WTC11 (cell line): ENCODE results near the gene COLEC12. TPM values are rescaled to one million over a fixed set of nuclear protein-coding genes. Genes with fewer than 3 reads are reported as not detected.

Experiments used
- ATAC-seq: fragments of 200-7000 bp; cut with Tn5 transposase; 2 replicates; pipeline ENCODE4 v1.10.0; 2021; ENCODE audit warnings: mild to moderate bottlenecking, moderate library complexity
- CTCF ChIA-PET: fragments of 300-600 bp; sonication (Branson Sonifier 250); formaldehyde crosslinking; loops from one replicate; lab custom pipeline; 2021; ENCODE audit warnings: antibody characterized with exemption; lab: Charles Lee
- POLR2A ChIA-PET: fragments of 350-600 bp; sonication (Branson Sonifier 250); formaldehyde crosslinking; loops from one replicate; lab custom pipeline; 2021; ENCODE audit warnings: antibody characterized with exemption; lab: Charles Lee
- DNase-seq: peaks from one replicate; pipeline ENCODE4 v3.0.0; 2021; ENCODE audit warnings: low spot score
- H3K27ac Mint-ChIP-seq: 2 replicates; pipeline ENCODE4 v1.8.0; 2021; ENCODE audit warnings: mixed read lengths
- H3K27me3 Mint-ChIP-seq: 2 replicates; pipeline ENCODE4 v1.8.0; 2021; ENCODE audit warnings: low read depth, mild to moderate bottlenecking, moderate library complexity, mixed read lengths
- H3K36me3 Mint-ChIP-seq: 2 replicates; pipeline ENCODE4 v1.8.0; 2021; ENCODE audit warnings: mixed read lengths
- H3K4me1 Mint-ChIP-seq: 2 replicates; pipeline ENCODE4 v1.8.0; 2022; ENCODE audit warnings: mixed read lengths
- H3K4me3 Mint-ChIP-seq: 2 replicates; pipeline ENCODE4 v1.8.0; 2021; ENCODE audit warnings: mild to moderate bottlenecking, moderate library complexity, mixed read lengths
- H3K9me3 Mint-ChIP-seq: 2 replicates; pipeline ENCODE4 v1.8.0; 2021; ENCODE audit warnings: mixed read lengths
- ATF1 ChIP-seq: sonication (generic); formaldehyde crosslinking; IDR thresholded peaks from 2 replicates; pipeline ENCODE4 v1.8.1; 2023; ENCODE audit warnings: mild to moderate bottlenecking, moderate library complexity, missing genetic modification reagents
- CREM ChIP-seq: sonication (generic); formaldehyde crosslinking; IDR thresholded peaks from 2 replicates; pipeline ENCODE4 v1.8.1; 2022; ENCODE audit warnings: mild to moderate bottlenecking, missing genetic modification reagents, moderate library complexity
- EMX1 ChIP-seq: fragments of 250-450 bp; sonication (Bioruptor Pico); IDR thresholded peaks from 2 replicates; pipeline ENCODE4 v1.8.0; 2021; ENCODE audit warnings: mild to moderate bottlenecking
- FOXJ3 ChIP-seq: sonication (generic); formaldehyde crosslinking; IDR thresholded peaks from 2 replicates; pipeline ENCODE4 v1.9.0; 2021; ENCODE audit warnings: missing genetic modification reagents, mild to moderate bottlenecking, borderline replicate concordance
- FOXK1 ChIP-seq: sonication (generic); formaldehyde crosslinking; IDR thresholded peaks from 2 replicates; pipeline ENCODE4 v1.8.0; 2022; ENCODE audit warnings: mild to moderate bottlenecking, moderate library complexity, missing genetic modification reagents
- HMGXB4 ChIP-seq: sonication (generic); formaldehyde crosslinking; IDR thresholded peaks from 2 replicates; pipeline ENCODE4 v1.8.1; 2023; ENCODE audit warnings: mild to moderate bottlenecking, moderate library complexity, missing genetic modification reagents
- MAX ChIP-seq: sonication (generic); formaldehyde crosslinking; IDR thresholded peaks from 2 replicates; pipeline ENCODE4 v1.8.0; 2022; ENCODE audit warnings: mild to moderate bottlenecking, missing genetic modification reagents
- MYBL2 ChIP-seq: sonication (generic); formaldehyde crosslinking; IDR thresholded peaks from 2 replicates; pipeline ENCODE4 v1.8.1; 2023; ENCODE audit warnings: mild to moderate bottlenecking, moderate library complexity, missing genetic modification reagents
- NFE2L1 ChIP-seq: sonication (generic); formaldehyde crosslinking; IDR thresholded peaks from 2 replicates; pipeline ENCODE4 v1.8.1; 2023; ENCODE audit warnings: missing genetic modification reagents
- NR3C1 ChIP-seq: sonication (generic); formaldehyde crosslinking; conservative IDR thresholded peaks from 2 replicates; pipeline ENCODE4 v1.8.1; 2023; ENCODE audit warnings: low read depth, mild to moderate bottlenecking, missing genetic modification reagents
- OVOL2 ChIP-seq: fragments of 250-450 bp; sonication (Bioruptor Pico); IDR thresholded peaks from 2 replicates; pipeline ENCODE4 v1.9.0; 2021; ENCODE audit warnings: mild to moderate bottlenecking, borderline replicate concordance
- RORB ChIP-seq: fragments of 250-450 bp; sonication (Bioruptor Pico); IDR thresholded peaks from 2 replicates; pipeline ENCODE4 v1.9.0; 2021; ENCODE audit warnings: mild to moderate bottlenecking
- TCF7 ChIP-seq: sonication (generic); formaldehyde crosslinking; IDR thresholded peaks from 2 replicates; pipeline ENCODE4 v1.8.0; 2022; ENCODE audit warnings: mild to moderate bottlenecking, low read depth, missing genetic modification reagents, moderate library complexity
- TEAD1 ChIP-seq: sonication (generic); formaldehyde crosslinking; IDR thresholded peaks from 2 replicates; pipeline ENCODE4 v1.8.0; 2022; ENCODE audit warnings: mild to moderate bottlenecking, missing genetic modification reagents
- ZBTB21 ChIP-seq: sonication (generic); formaldehyde crosslinking; IDR thresholded peaks from 2 replicates; pipeline ENCODE4 v1.8.1; 2023; ENCODE audit warnings: mild to moderate bottlenecking, missing genetic modification reagents, borderline replicate concordance
- ZNF138 ChIP-seq: sonication (generic); formaldehyde crosslinking; conservative IDR thresholded peaks from 2 replicates; pipeline ENCODE4 v1.8.1; 2022; ENCODE audit warnings: mild to moderate bottlenecking, moderate library complexity, missing genetic modification reagents
- ZNF317 ChIP-seq: sonication (generic); formaldehyde crosslinking; IDR thresholded peaks from 2 replicates; pipeline ENCODE4 v1.8.1; 2023; ENCODE audit warnings: low read depth, mild to moderate bottlenecking, moderate library complexity, missing genetic modification reagents, borderline replicate concordance
- ZNF512 ChIP-seq: sonication (generic); formaldehyde crosslinking; IDR thresholded peaks from 2 replicates; pipeline ENCODE4 v1.8.1; 2022; ENCODE audit warnings: missing genetic modification reagents, borderline replicate concordance
- total RNA-seq: library from RNA; stranded (reverse); gene quantifications from 3 replicates; pipeline ENCODE4 v1.2.3, GENCODE V29; 2021
- TF ChIP-seq, protein P1 (sequence below): sonication (generic); formaldehyde crosslinking; IDR thresholded peaks from 2 replicates; pipeline ENCODE4 v1.8.1; 2022; ENCODE audit warnings: low read depth, mild to moderate bottlenecking, moderate library complexity, missing genetic modification reagents, borderline replicate concordance
- TF ChIP-seq, protein P2 (sequence below): sonication (generic); formaldehyde crosslinking; conservative IDR thresholded peaks from 2 replicates; pipeline ENCODE4 v1.8.1; 2022; ENCODE audit warnings: mild to moderate bottlenecking, missing genetic modification reagents
- TF ChIP-seq, protein P3 (sequence below): fragments of 250-450 bp; sonication (Bioruptor Pico); IDR thresholded peaks from 2 replicates; pipeline ENCODE4 v1.9.0; 2021; ENCODE audit warnings: mild to moderate bottlenecking

COLEC12 gene
- total RNA-seq, 1 experiment from 2014 or later = 0.48 TPM

GRCh38 chr18:410047-410455 is 90.5 kb downstream of the COLEC12 start:
- Mint-ChIP-seq H3K9me3 (peaks cover 23% of the 10 kb centered on the region), H3K36me3 (peaks cover 13% of the 10 kb centered on the region), H3K4me1 (no peaks in the 10 kb centered on the region), H3K27ac (no peak overlapping the region), H3K27me3 (peaks cover 3% of the 10 kb centered on the region; the same call in 1 of the 2 replicates), H3K4me3 (no peak overlapping the region)
- TF ChIP-seq TCF7 (CRISPR knock-in tag) = no peak
- no peak for TF ChIP-seq OVOL2 (CRISPR knock-in tag)
- TF ChIP-seq HMGXB4 (CRISPR knock-in tag) = no peak
- TF ChIP-seq NFE2L1 = no peak
- TF ChIP-seq, protein P1, sequence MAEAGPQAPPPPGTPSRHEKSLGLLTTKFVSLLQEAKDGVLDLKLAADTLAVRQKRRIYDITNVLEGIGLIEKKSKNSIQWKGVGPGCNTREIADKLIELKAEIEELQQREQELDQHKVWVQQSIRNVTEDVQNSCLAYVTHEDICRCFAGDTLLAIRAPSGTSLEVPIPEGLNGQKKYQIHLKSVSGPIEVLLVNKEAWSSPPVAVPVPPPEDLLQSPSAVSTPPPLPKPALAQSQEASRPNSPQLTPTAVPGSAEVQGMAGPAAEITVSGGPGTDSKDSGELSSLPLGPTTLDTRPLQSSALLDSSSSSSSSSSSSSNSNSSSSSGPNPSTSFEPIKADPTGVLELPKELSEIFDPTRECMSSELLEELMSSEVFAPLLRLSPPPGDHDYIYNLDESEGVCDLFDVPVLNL (CRISPR knock-in tag) = no peak
- no peak for TF ChIP-seq MAX (CRISPR knock-in tag)
- no peak for TF ChIP-seq NR3C1 (CRISPR knock-in tag)
- TF ChIP-seq ZNF138 (CRISPR knock-in tag) = no peak
- no peak for TF ChIP-seq FOXJ3 (CRISPR knock-in tag)
- no peak for TF ChIP-seq EMX1
- TF ChIP-seq ZBTB21 (CRISPR knock-in tag) = no peak
- TF ChIP-seq, protein P2, sequence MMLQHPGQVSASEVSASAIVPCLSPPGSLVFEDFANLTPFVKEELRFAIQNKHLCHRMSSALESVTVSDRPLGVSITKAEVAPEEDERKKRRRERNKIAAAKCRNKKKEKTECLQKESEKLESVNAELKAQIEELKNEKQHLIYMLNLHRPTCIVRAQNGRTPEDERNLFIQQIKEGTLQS (CRISPR knock-in tag) = no peak
- TF ChIP-seq, protein P3, sequence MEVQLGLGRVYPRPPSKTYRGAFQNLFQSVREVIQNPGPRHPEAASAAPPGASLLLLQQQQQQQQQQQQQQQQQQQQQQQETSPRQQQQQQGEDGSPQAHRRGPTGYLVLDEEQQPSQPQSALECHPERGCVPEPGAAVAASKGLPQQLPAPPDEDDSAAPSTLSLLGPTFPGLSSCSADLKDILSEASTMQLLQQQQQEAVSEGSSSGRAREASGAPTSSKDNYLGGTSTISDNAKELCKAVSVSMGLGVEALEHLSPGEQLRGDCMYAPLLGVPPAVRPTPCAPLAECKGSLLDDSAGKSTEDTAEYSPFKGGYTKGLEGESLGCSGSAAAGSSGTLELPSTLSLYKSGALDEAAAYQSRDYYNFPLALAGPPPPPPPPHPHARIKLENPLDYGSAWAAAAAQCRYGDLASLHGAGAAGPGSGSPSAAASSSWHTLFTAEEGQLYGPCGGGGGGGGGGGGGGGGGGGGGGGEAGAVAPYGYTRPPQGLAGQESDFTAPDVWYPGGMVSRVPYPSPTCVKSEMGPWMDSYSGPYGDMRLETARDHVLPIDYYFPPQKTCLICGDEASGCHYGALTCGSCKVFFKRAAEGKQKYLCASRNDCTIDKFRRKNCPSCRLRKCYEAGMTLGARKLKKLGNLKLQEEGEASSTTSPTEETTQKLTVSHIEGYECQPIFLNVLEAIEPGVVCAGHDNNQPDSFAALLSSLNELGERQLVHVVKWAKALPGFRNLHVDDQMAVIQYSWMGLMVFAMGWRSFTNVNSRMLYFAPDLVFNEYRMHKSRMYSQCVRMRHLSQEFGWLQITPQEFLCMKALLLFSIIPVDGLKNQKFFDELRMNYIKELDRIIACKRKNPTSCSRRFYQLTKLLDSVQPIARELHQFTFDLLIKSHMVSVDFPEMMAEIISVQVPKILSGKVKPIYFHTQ (CRISPR knock-in tag) = no peak
- TF ChIP-seq ZNF512 (CRISPR knock-in tag) = no peak
- no peak for TF ChIP-seq RORB (CRISPR knock-in tag)
- DNase-seq (no peak), ATAC-seq (no peak)
- ChIA-PET POLR2A (no interaction called here), CTCF (no interaction called here)

GRCh38 chr18:408367-408766 is 92.1 kb downstream of the COLEC12 start:
- H3K27ac Mint-ChIP-seq = no peak overlapping the region
- POLR2A ChIA-PET = no interaction called here

More at GRCh38 chr18:408367-408766, 92.1 kb downstream of the COLEC12 start:
- peaks cover 37% of the 10 kb centered on the region for H3K9me3 Mint-ChIP-seq
- H3K4me3 Mint-ChIP-seq = no peak overlapping the region
- ATAC-seq (no peak), DNase-seq (no peak)
- peaks cover 23% of the 10 kb centered on the region for H3K36me3 Mint-ChIP-seq
- TF ChIP-seq ATF1 (CRISPR knock-in tag) (no peak), TEAD1 (CRISPR knock-in tag) (no peak), MYBL2 (CRISPR knock-in tag) (no peak), FOXK1 (no peak), NR3C1 (CRISPR knock-in tag) (no peak), RORB (CRISPR knock-in tag) (no peak), ZNF317 (CRISPR knock-in tag) (no peak), CREM (CRISPR knock-in tag) (no peak)
- CTCF ChIA-PET = no interaction called here
- no peaks in the 10 kb centered on the region for H3K4me1 Mint-ChIP-seq
- peaks cover 3% of the 10 kb centered on the region; the same call in 1 of the 2 replicates for H3K27me3 Mint-ChIP-seq
